GM12892 (cell line): Measurements from ENCODE around the gene AKR1C2.

ENCODE experiments used
- POLR2A ChIP-seq: IDR thresholded peaks from 2 replicates; pipeline ENCODE4 v1.6.1; 2011; ENCODE audit warnings: low read depth, low read length, control low read depth
- POLR2AphosphoS5 ChIP-seq: IDR thresholded peaks from 2 replicates; pipeline ENCODE4 v1.6.1; 2011; ENCODE audit warnings: low read depth, low read length, control low read depth
- TAF1 ChIP-seq: IDR thresholded peaks from 2 replicates; pipeline ENCODE4 v1.6.1; 2011; ENCODE audit warnings: low read depth, mild to moderate bottlenecking, control low read depth, low read length, borderline replicate concordance

DNA sequence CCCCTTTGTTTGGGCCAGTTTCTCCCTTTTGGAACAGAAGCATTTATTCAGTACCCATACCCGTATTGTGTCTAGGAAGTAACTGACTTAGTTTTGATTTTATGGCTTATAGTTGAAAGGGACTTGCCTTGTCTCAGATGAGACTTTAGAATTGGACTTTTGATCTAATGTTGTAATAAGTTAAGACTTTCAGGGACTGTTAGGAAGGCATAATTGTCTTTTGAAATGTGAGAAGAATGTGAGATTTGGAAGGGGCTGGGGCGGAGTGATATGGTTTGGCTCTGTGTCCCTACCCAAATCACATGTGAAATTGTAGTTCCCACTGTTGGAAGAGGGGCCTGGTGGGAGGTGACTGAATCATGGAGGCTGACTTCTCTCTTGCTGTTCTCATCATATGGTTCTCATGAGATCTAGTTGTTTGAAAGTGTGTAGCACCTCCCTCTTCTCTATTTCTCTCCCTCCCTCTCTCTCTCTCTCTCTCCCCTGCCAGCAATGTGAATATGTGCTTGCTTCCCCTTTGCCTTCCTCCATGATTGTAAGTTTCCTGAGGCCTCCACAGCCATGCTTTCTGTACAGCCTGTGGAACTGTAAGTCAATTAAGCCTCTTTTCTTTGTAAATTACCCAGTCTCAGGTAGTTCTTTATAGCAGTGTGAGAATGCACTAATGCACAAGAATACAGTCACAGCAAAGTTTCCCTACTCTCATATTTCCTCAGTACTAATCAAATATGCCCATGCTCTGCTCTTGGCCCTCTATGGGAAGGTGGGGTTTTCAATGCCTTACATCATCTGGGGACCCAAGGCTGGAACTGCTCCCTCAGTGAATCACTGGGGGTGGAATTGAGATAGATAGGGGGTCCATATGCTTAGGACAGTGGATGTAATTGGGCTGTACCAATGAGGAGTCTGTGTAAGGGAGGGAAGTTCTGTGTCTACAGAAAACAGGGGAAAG is 57.6 kb downstream of the AKR1C2 start:
- no peak for TF ChIP-seq POLR2A
- TF ChIP-seq TAF1: no peak
- TF ChIP-seq POLR2AphosphoS5: no peak
